CD4-positive, alpha-beta T cell treated with Interleukin-21 for 1 hour (primary cell): Measurements from ENCODE around the gene SUSD2.
"Not testable (repeated sequence)": the region's sequence is repeated elsewhere in the genome, so short reads cannot be mapped to it uniquely, and the experiment has no call there.

Experiments
- DNase-seq: peaks from one replicate; pipeline ENCODE4 v3.0.0-alpha.2; 2020

The SUSD2 gene

GRCh38 chr22:24216541-24217209 is 35.4 kb downstream of the SUSD2 start:
- no peak for DNase-seq

DNA sequence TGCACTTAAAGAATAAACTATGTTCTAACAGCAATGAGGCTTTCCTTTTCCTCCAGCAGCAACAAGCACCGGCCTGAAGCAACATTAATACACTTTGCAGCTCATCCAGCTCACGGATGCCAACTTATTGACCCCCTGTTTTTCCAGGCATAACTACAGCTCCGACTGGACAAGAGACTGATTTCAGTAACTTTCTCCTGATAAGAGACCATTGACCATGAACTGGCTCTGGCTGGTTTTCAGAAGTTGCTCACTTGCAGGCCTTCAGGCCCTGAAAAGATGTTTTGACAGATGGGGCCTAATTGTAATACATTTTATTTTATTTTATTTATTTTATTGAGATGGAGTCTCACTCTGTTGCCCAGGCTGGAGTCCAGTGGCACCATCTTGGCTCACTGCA is 36.1 kb downstream of the SUSD2 start:
- DNase-seq = no peak

- DNase-seq = no peak
Measured at GRCh38 chr22:24219750-24220149, 38.5 kb downstream of the SUSD2 start.

DNA sequence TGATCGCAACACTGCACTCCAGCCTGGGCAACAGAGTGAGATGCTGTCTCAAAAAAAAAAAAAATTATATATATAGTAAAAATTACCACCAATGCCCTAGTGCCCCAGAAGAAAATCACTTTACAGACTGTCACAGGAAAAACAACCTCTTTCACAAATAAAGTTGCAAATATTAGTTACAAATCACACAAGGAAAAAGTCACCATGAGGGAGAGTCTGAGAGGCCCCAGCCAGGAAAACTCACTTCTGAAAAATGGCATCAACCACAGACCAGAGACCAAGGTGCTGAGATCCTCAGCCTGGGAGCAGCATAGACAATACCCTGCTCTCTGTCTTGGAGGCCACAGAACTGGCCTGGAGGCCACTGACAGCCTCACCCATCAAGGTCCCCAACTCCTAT is 43.2 kb downstream of the SUSD2 start:
- no peak for DNase-seq

DNA sequence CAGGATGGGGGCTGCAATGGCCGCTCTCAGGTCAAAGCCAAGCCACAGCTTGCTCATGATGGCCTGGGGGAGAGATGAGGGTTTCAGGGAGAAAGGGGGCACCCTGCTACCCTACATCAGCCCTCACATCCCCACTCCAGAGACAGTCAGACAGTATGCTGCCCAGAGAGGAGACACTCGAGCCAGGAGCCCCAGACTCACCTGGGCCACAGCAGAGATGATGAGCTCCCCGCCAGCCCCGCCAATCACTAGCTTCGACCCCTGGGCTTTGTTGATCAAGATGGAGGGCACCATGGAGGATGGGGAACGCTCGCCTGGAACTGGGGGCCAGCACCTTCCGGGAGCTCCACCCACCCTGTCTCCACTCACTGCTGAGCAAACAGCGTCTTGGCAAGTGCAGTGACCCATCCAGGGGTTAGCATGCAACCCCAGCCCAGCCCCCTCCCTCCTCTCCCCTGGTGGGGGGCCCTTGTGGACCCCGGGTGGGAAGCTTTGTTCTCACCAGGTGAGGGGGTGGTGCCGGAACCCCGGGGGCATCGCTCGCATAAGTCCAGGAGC is 43.8 kb downstream of the SUSD2 start:
- DNase-seq = no peak

DNA sequence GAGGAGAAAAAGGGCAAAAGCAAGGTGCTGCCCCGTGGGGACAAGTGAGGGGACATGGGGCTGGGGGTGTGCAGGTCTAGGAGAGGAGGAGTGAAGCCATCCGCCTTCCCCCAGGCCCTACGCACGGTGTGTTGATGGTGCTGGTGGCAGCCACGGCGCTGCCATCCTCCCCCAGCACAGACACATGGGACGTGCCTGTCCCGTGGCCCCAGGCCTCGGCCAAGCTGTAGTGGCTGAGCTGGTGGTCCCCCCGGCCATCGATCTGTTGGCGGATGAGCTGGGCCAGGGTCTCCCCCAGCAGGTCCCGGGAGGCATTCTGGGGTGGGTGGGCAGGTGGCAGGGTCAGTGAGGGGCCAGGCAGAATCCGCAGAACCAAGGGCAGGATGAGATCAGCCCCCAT is 44.7 kb downstream of the SUSD2 start:
- DNase-seq = no peak

DNA sequence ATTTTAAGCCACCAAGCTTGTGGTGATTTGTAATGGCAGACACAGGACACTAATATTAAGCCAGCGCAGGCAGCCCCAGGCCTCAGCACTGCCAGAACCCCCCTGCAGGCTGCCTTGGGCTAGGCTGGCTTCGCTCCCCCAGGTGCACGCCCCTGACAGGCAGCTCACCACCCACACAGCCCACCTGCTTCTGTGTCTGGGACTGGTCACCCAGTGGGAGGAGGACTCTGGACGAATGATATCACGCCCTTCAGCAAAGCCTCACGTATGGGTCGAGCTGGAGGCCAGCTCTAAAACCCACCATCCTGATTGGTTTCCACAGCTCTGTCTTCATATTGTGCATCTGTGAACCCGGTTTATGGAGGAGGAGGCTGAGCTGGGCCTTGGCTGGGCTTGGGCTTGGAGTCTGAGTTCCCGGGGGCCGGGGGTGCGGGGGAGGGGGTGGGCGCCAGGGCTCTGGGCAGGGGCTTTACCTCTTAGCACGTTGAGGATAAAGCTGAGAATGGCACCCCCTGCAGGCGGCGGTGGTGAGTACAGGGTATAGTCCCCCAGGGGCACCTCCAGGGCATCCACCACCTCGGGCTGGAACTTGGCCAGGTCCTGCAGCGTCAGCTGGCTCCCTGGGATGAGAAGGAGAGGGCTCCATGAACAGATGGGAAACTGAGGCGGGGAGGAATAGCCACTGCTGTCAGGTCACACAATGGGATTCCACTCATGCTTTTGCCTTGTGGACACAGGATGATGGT is 49.8 kb downstream of the SUSD2 start:
- DNase-seq = peak; percentile 56

DNA sequence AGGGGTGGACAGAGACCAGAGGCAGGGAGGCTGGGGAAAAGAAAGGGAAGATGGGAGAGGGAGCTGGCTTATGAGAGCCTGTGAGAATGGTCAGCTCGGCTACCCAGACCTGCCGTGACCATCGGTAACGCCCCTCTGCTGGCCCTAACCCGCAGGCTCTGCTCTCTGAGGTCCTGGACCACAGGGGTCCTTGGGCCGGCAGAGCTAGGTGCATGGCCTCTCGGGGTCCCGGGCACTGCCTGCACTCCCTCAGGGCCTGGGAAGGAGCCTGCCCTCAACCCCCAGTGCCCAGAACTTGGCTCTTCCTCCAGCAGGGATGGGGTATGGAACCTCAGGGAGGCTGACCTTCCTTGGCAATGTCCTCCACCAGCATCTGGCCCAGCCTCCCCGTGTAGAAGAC is 50.4 kb downstream of the SUSD2 start:
- no peak for DNase-seq

DNA sequence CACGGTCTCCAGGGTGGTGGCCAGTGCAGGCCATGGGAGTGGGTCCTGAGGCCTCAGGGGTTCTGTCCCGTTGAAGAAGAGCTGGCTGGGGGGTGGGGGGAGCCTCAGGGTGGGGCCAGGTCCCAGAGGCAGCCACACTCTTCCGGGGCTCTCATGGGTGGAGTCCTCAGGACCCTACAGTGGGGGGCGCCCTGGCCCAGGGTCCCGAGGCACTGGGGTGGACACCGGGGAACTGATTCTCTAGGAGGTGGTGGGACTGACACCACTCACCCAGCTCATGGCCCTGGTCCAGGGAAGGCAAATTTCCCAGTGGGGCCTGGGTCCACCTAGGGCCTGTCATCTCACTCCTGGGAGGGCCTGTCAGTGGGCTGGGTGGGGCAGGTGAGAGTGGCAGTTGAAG is 50.8 kb downstream of the SUSD2 start:
- no peak for DNase-seq

GRCh38 chr22:24232725-24233124 is 51.4 kb downstream of the SUSD2 start:
- DNase-seq = no peak

DNA sequence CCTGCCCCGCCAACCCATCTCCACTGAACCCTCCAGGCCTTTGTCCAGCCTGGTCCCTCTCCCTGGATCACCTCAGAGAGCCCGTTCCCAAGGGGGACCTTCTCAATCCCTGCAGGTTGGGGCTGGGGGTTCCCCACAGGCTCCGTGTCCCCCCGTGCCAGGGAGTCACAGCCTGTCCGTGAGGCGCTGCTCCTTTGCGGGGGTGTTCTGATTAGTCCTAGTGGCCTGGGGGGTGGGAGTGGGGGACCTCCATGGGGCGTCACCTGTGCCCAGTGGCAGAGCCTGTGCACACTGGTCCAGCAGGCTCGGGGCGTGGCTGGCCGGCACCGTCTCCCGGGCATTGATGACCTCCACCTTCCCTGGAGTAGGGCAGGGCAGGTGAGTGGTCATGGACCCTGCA is 51.9 kb downstream of the SUSD2 start:
- no peak for DNase-seq

GRCh38 chr22:24233816-24234215 is 52.5 kb downstream of the SUSD2 start:
- no peak for DNase-seq

DNA sequence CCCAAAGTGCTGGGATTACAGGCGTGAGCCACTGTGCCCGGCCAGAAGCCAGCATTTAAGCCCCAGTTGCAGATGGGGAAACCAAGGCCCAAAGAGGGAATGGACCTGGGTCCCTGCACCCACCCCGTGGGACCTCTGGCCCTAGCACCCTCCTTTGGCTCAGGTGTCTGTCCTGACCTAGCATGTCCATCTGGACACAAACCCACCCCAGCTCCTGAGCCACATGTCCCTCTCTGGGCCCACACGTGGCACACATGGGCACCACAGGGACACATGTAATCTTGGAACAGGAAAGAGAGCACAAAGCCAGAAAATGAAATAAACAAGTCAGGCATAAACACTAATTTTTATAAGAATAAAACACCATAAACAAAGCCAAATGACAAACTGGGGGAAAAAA is 54.0 kb downstream of the SUSD2 start:
- DNase-seq = no peak

GRCh38 chr22:24236656-24237055 is 55.4 kb downstream of the SUSD2 start:
- DNase-seq = no peak

DNA sequence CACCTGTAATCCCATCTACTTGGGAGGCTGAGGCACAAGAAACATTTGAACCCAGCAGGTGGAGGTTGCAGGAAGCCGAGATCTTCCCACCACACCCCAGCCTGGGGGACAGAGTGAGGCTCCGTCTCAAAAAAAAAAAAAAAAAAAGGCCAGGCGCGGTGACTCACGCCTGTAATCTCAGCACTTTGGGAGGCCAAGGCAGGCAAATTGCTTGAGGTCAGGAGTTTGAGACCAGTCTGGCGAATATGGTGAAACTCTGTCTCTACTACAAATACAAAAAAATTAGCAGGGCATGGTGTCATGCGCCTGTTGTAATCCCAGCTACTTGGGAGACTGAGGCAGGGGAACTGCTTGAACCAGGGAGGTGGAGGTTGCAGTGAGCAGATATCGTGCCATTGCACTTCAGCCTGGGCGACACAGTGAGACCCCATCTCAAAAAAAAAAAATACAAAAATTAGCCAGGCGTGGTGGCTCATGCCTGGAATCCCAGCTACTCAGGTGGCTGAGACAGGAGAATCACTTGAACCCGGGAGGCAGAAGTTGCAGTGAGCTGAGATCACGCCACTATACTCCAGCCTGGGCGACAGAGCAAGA is 56.9 kb downstream of the SUSD2 start:
- DNase-seq = not testable (repeated sequence)
